Measurements from ENCODE around the gene ADAMTS2. TPM values are rescaled to one million over a fixed set of nuclear protein-coding genes. Genes with fewer than 3 reads are reported as not detected.

The ADAMTS2 gene
- total RNA-seq, 1 experiment from 2014 or later: 3.9 TPM

DNA sequence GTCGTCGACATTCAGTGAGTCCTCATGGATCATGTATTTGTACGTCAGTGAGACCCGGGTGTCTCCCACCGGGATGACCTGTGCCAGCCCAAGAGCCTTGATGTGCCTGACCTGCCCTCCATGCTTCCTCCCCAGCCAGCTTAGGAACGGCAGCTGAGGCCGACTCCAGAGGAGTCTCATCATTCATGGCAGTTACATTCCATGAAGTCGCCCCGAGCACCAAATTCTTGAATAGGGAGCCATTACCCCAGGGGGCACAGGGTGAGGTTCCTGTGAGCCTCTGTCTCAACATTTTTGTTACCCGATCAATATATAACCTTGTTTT is 217.3 kb downstream of the ADAMTS2 start:
- no peaks in the 10 kb centered on the region for H4K20me1 ChIP-seq (ENCODE audit: insufficient read depth)
- no peaks in the 10 kb centered on the region for H3K4me1 ChIP-seq (ENCODE audit: control insufficient read depth in 1 of 2, insufficient read depth in 2 of 2, low read length in 2 of 2)
- H3K9me3 ChIP-seq (ENCODE audit: control insufficient read depth in 1 of 2, insufficient read depth in 1 of 2, low read depth in 1 of 2, low read length in 2 of 2): no peaks in the 10 kb centered on the region
- H3K27me3 ChIP-seq (ENCODE audit: insufficient read depth, low read length): no peaks in the 10 kb centered on the region
- DNase-seq (ENCODE audit: low read depth, low spot score): no peak
- H2AFZ ChIP-seq (ENCODE audit: low read depth, low read length, poor library complexity, severe bottlenecking): no peak overlapping the region
- no peaks in the 10 kb centered on the region for H3K9me2 ChIP-seq (ENCODE audit: insufficient read depth)
- POLR2A ChIA-PET: no interaction called here
- H3K4me2 ChIP-seq (ENCODE audit: low read length): no peak overlapping the region
- no peaks in the 10 kb centered on the region for H3K79me2 ChIP-seq (ENCODE audit: insufficient read depth, low read length)
- no peak overlapping the region for H3K9ac ChIP-seq (ENCODE audit: low read length)
- BruUV-seq (replicated peaks): no TSS peak
- no peak overlapping the region for H3K27ac ChIP-seq (ENCODE audit: low read depth, low read length)
- no peaks in the 10 kb centered on the region for H3K36me3 ChIP-seq (ENCODE audit: control insufficient read depth in 1 of 2, insufficient read depth in 2 of 2, low read length in 2 of 2)
- H3K4me3 ChIP-seq (replicated peaks in 1 of 2; ENCODE audit: low read depth in 1 of 2, low read length in 2 of 2): no peak overlapping the region
- RAD21 ChIA-PET (ENCODE audit: low non-redundant PET in 1 of 2, low total read pairs in 2 of 2, uncharacterized antibody in 2 of 2, unreplicated experiment in 2 of 2): no interaction called here
- no peak for ATAC-seq
- intact Hi-C loops (cut with micrococcal nuclease): no loop called here
- TF ChIP-seq EZH2 (IDR thresholded peaks at IDR 0.05) (no peak), SIN3A (IDR thresholded peaks at IDR 0.05; ENCODE audit: low read depth) (no peak), ZNF274 (IDR thresholded peaks at IDR 0.05; ENCODE audit: low read depth, low read length) (no peak), POLR2AphosphoS5 (IDR thresholded peaks at IDR 0.05; ENCODE audit: low read depth, low read length) (no peak)
- TF ChIP-seq, protein P1, sequence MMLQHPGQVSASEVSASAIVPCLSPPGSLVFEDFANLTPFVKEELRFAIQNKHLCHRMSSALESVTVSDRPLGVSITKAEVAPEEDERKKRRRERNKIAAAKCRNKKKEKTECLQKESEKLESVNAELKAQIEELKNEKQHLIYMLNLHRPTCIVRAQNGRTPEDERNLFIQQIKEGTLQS (IDR thresholded peaks at IDR 0.05): no peak
- TF ChIP-seq, protein P2, sequence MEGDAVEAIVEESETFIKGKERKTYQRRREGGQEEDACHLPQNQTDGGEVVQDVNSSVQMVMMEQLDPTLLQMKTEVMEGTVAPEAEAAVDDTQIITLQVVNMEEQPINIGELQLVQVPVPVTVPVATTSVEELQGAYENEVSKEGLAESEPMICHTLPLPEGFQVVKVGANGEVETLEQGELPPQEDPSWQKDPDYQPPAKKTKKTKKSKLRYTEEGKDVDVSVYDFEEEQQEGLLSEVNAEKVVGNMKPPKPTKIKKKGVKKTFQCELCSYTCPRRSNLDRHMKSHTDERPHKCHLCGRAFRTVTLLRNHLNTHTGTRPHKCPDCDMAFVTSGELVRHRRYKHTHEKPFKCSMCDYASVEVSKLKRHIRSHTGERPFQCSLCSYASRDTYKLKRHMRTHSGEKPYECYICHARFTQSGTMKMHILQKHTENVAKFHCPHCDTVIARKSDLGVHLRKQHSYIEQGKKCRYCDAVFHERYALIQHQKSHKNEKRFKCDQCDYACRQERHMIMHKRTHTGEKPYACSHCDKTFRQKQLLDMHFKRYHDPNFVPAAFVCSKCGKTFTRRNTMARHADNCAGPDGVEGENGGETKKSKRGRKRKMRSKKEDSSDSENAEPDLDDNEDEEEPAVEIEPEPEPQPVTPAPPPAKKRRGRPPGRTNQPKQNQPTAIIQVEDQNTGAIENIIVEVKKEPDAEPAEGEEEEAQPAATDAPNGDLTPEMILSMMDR (IDR thresholded peaks at IDR 0.05 in 2 of 3, conservative IDR thresholded peaks at IDR 0.05 in 1 of 3; ENCODE audit: borderline replicate concordance in 1 of 3, insufficient read depth in 1 of 3, low read depth in 2 of 3, low read length in 2 of 3): no peak
- CTCF ChIA-PET: no interaction called here

DNA sequence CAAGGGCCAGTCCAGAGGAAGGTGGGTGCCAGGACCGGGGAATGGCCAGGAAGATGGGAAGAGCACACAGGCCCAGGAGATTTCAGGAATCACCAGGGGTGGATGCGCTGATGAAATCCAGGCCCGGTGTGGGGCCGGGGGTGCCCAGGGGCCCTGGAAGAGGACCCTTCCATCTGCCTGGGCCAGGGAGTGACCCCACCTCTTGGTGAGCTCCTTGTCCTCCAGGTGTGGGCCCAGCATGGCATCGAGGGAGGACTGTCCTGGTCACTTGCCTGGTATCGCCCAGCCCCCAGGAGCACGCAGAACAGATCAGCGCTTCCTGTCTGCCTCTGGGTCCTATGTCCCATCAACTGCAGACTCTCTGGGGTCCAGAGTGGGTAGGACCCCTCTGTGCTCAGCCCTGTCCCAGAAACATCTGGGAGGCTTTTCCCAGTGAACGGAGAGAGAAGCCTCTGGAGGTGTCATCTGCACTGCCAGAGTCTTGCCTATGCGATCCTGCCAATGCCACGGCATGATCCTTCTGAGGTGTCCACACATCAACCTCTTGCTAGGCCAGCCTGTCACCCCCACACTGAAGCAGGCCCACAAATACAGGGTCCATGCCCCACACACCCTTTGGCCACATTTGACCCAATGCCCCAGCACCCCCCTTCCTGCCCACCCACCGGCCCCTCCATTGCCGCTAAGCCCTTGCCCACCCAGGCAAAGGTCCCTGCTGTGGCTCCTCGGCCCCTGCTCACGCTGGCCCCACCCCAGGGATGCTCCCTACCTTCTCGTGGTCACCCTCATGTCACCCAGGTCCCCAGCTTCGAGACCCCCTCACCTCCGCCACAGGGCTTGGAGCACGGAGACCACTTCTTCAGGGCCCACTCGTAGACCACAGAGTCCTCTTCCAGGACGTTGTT is 217.9 kb downstream of the ADAMTS2 start:
- CTCF ChIA-PET: no interaction called here
- H3K27me3 ChIP-seq (ENCODE audit: insufficient read depth, low read length): no peaks in the 10 kb centered on the region
- POLR2A ChIA-PET: no interaction called here

More for the DNA sequence above, 217.9 kb downstream of the ADAMTS2 start:
- DNase-seq (ENCODE audit: low read depth, low spot score): no peak
- Histone ChIP-seq H4K20me1 (ENCODE audit: insufficient read depth) (no peaks in the 10 kb centered on the region), H3K4me3 (replicated peaks in 1 of 2; ENCODE audit: low read depth in 1 of 2, low read length in 2 of 2) (no peak overlapping the region), H3K9ac (ENCODE audit: low read length) (no peak overlapping the region), H2AFZ (ENCODE audit: low read depth, low read length, poor library complexity, severe bottlenecking) (no peak overlapping the region), H3K9me2 (ENCODE audit: insufficient read depth) (no peaks in the 10 kb centered on the region), H3K9me3 (ENCODE audit: control insufficient read depth in 1 of 2, insufficient read depth in 1 of 2, low read depth in 1 of 2, low read length in 2 of 2) (no peaks in the 10 kb centered on the region), H3K4me2 (ENCODE audit: low read length) (no peak overlapping the region), H3K36me3 (ENCODE audit: control insufficient read depth in 1 of 2, insufficient read depth in 2 of 2, low read length in 2 of 2) (no peaks in the 10 kb centered on the region), H3K79me2 (ENCODE audit: insufficient read depth, low read length) (no peaks in the 10 kb centered on the region), H3K4me1 (ENCODE audit: control insufficient read depth in 1 of 2, insufficient read depth in 2 of 2, low read length in 2 of 2) (no peaks in the 10 kb centered on the region), H3K27ac (ENCODE audit: low read depth, low read length) (no peak overlapping the region)
- intact Hi-C loops (cut with micrococcal nuclease): no loop called here
- BruUV-seq (replicated peaks): no TSS peak
- RAD21 ChIA-PET (ENCODE audit: low non-redundant PET in 1 of 2, low total read pairs in 2 of 2, uncharacterized antibody in 2 of 2, unreplicated experiment in 2 of 2): no interaction called here
- no peak for ATAC-seq
- TF ChIP-seq EGR1 (IDR thresholded peaks at IDR 0.05; ENCODE audit: low read depth): no peak
- no peak for TF ChIP-seq YY1 (IDR thresholded peaks at IDR 0.05; ENCODE audit: extremely low read depth, insufficient replicate concordance, low read depth, low read length)
- TF ChIP-seq SIN3A (IDR thresholded peaks at IDR 0.05; ENCODE audit: low read depth): no peak
- TF ChIP-seq, protein P3, sequence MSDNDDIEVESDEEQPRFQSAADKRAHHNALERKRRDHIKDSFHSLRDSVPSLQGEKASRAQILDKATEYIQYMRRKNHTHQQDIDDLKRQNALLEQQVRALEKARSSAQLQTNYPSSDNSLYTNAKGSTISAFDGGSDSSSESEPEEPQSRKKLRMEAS (IDR thresholded peaks at IDR 0.05): no peak
- TF ChIP-seq ZNF274 (IDR thresholded peaks at IDR 0.05; ENCODE audit: low read depth, low read length): no peak
- no peak for TF ChIP-seq JUND (IDR thresholded peaks at IDR 0.05)
- no peak for TF ChIP-seq SP1 (IDR thresholded peaks at IDR 0.05; ENCODE audit: low read depth)
- TF ChIP-seq ZFX (IDR thresholded peaks at IDR 0.05): no peak
- no peak for TF ChIP-seq FOSL1 (IDR thresholded peaks at IDR 0.05; ENCODE audit: low read depth)
- TF ChIP-seq, protein P2 (IDR thresholded peaks at IDR 0.05 in 2 of 3, conservative IDR thresholded peaks at IDR 0.05 in 1 of 3; ENCODE audit: borderline replicate concordance in 1 of 3, insufficient read depth in 1 of 3, low read depth in 2 of 3, low read length in 2 of 3): no peak

Measured in HCT116 (cell line).